ENCODE results near the gene HTR3A.

The HTR3A gene

DNA sequence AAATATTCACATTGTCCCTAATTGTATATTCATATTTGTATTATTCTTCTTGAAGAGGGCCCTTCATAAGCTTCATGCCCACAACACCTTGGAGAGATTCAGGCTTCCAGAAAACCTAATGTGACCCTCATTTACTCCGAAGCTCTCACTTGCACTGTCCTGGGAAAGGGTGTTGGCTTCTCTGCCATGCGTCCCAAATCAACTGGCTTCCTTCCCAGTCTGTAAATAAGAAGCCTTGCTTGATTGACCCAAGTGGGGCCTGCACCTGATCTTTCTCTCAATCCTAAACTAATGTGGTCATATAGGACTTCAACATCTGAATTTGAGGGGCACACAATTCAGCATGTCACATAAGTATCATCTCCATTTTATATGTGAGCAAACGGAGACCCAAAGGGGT, 44.1 kb downstream of the HTR3A start:
- no peak for DNase-seq (ENCODE audit: low spot score)

DNA sequence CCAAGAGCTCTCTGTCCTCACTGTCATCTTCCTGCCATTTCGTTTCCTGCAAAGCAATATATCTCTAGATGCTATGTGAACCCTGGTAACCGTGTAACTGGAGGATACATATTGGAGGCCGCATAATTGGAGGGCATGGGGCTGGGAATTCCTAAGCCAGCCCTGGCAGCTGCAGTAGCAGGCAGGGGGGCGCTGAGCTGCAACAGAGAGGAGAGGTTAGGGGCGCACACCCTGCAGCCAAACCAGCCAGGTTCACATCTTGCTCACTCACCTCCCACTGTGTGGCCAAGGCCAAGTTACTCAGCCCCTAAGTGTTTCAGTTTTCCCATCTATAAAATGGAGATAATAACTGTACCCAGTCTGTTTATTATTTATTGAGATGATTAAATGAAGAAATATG, 44.7 kb downstream of the HTR3A start:
- DNase-seq (ENCODE audit: low spot score): no peak

DNA sequence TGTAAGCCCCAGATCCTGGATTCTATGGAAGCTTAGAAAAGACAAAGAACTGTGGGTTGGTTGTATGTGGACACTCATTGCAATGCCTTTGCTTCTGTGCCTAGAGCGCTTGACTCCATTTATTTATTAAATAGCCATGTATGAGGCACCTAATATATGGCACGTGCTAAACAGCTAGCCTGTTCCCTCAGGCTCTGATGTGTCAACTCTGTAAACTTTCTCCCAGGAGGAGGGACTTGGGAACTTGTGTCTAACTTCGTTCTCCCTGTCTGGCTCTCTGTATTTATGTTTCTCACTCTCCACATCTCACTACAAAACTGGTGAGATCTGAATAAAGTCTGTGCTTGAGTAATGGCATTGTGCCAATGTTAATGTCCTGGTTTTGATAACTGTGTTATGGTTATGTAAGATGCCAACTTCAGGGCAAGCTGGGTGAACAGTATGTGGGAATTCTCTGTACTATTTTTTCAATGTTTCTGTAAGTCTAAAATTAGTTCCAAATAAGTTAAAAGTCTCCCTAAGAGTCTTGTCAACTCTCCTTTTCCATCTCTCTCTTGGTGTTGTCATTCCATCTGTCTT, 50.5 kb downstream of the HTR3A start:
- DNase-seq (ENCODE audit: low spot score): no peak

DNA sequence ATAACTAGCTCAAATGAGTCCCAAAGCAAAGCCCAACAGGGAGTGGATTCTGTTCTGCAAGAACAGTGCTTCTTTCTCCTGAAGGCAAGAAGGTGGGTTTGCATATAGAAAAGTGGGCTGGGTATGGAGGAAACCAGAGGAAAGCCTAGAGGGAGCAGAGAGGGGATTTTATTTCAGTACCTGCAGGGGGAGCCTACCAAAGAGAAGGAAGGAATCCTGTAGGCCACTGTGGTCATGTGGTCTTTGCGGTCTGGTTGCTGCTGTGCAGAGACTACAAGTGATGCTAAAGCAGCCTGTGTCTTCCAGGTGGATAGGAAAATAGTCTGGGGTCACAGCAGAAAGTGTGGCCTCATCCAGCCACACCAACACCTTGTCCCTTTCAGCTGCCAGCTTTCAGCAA, 51.4 kb downstream of the HTR3A start:
- no peak for DNase-seq (ENCODE audit: low spot score)

DNA sequence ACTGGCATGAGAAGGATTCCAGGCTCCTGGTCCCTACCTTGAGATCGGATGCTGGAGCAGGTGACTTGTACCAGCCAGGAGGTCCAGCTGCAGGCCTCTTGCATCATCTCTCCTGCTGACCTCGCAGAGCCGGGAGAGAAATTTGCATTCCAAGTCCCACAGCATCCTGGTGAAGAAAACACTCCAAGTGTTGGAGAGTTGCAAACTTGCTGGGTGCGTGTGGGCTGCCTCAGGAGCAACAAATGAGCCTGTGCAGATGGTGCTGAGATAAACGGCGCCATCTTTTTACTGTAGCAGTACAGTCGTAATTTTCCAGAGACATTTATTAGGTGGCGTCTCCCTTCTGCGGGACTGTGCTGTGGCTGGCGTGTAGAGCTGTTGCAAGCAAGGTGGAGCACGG, 52.5 kb downstream of the HTR3A start:
- DNase-seq (ENCODE audit: low spot score): peak; percentile 28

DNA sequence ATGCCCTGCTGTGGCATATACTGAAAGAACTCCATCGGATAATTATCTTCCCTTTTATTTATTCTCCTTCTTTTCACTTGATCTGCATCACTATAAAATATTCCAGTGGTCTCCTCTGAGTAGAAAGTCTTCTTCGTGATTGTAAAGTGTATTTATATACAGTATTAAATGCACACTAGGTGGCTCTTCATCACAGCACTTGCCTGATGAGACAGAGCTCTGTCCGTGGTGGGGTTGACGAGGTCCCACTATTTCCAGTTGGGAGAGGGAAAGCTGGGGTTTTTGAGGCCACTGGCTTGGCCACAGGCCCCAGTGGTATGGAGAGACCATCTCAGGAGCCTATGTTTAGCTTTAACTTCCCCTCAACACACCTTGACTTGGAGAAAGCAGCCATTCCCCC, 53.0 kb downstream of the HTR3A start:
- DNase-seq (ENCODE audit: low spot score): no peak

DNA sequence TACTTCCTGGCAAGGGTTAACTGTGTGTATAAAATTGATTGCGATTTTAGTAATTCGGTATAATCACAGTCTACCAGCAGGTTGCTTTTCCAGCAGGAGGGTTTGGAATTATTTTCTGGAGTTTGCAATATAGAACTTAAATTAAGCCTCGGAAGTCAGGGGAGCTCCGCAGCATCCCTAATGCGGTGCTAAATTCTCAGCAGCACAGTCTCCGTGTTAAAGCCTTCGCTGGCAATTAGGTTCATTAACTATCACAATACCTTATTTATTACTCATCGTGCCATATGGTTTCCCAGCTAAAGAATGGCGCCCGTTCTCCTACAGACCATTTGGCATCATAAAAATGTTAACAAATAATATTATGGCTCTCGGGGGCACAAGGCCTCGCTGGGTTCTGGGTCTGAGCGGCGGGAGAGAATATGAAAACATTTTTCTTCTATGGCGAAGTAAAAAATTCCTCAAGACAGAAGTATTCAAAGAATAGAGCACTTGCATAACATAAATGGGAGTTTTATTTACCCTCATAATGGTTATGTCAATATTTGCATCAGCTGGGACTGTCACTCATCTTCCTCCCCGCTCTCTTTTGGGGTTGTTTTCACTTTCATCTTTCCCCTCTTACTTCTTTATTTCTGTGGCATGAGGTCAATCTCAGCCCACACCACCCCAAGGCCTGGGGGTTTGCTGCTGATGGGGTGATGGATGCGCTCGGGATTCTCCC, 56.5 kb downstream of the HTR3A start:
- DNase-seq (ENCODE audit: low spot score): no peak

DNA sequence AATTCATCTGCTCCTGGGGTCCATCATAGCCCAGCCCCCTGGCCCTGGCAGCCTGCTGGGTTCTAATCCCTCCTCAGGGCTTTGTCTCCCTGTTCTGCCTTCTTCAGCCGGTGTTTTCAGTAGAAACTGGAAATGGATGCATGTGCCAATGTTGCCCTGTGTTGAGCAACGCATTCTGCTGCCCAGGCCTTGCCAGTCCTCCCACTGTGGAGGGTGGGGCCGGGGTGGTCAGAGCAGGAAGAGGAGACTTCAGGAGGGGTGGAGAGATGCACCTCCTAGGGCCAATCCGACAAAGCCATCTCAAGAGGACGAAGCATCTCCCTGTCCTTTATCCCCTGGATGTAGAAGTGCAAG, 57.0 kb downstream of the HTR3A start:
- DNase-seq (ENCODE audit: low spot score): no peak

DNA sequence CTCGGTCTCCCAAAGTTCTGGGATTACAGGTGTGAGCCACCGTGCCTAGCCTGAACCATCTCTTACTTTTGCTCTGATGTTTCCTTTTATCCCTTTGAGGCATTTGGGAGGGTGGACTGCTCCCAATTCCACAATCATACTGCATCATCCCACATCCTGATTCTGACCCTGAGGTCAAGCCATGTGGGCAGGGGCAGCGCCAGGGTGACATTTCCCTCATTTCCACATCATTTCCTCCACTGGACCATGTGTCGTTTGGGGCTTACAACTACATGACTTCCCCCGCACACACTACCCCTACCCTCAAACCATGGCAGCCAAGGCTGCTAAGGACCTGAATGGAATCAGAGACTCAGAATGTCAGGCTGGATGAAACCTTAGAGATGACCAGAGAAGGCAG, 58.2 kb downstream of the HTR3A start:
- DNase-seq (ENCODE audit: low spot score): no peak

DNA sequence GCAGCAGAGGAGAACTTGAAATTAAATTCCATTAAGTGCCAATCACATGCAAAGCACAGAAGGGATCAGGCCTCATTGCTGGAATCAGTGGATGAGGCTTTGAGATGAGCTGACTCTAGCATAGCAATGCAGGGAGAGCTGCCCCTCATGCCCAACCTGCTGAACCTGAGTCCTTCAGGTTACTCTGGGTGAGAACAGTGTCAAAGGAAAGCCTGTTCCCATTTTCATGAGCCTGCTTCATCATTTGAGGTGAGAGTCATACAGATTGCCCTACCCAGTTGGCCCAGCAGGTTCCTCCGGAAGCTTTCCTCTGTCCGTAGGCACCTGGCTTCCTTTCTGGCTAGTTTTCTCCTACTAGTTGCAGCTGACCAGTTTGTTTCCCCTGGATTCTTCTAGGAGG, 58.7 kb downstream of the HTR3A start:
- DNase-seq (ENCODE audit: low spot score): no peak

DNA sequence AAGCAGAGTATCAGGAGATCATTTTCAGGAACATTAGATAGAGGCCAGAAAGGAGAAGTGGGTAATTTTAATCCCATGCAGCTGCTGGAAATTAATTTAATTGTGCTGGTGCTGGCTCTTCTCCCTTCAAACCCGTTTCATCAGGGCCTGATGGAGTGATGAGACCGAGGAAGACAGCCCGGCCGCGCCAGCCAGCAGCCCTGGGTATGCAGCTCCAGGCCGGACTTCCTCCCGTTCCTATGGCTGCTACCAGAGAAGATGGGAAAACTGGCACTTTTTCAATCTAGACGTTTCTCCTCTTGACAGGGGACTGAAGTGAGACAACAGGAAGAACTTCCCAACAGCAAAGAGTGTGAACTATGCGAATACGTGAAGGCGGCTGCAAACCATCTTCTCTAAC, 60.0 kb downstream of the HTR3A start:
- no peak for DNase-seq (ENCODE audit: low spot score)

DNA sequence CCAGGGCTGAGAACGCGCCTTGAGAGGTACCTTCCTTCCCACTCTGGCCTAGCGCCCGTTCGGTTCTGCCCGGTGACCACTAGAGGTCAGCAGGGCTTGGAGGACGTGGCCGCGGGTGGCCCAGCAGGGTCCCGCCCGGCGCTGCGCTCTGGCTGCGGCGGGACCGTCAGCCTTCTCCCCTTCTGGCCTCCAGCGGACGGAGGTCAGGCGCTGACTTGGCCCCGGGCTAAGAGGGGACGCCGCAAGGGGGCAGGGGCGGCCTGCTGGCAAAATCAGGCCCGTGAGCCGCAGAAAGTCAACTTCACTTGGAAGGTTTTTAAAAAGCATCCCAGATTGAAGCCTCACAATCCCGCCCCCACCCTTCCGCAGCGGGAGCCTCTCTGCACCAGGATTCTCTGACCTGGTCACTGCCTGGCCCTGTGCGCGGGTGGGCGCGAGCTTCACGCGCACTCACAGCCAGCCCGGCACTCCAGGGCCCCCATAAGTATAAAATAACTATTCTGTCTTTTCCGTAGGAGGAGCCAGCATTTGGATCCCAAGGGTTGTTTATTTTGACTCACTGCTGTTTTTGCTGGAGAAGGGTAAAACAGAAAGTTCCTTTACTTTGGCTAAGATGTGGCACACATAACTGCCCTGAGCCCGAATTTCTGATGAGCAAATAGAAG, 61.4 kb downstream of the HTR3A start:
- DNase-seq (ENCODE audit: low spot score): peak; percentile 83

DNA sequence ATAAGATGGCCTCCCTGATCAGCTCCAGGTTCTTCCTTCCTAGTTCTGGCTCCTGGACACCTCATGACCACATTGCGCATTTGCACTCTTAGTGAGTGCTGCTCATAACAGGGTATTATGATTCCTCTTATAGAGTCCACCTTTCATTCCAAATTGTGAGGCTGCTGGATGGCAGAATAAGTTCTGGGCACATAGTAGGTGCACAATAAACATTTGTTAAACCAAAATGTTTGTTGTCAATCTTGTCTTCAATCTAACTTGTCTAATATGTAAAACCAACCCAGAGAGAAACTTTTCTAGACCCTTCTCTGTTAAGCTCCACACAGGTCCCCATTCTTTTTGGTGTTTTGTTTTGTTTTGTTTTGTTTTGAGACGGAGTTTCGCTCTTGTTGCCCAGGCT, 62.0 kb downstream of the HTR3A start:
- DNase-seq (ENCODE audit: low spot score): no peak

DNA sequence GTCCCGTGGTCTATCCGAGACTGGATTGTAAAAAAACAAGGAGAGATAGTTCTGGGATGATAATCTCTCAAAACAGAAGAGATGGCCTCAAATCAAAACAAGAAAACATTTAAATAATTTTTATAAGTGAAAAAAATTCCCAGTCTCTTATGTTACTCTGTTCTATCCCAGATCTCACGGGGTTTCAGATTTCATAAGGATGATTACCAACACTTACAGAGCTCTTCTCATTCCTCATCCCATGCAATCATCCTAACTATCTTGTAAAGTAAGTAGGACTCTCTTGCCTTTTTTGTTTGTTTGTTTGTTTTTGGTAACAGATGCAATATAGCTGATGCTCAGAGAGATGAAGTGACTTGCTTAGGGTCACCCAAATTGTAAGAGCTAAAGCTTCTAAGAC, 64.6 kb downstream of the HTR3A start:
- no peak for DNase-seq (ENCODE audit: low spot score)
